Heart left ventricle (tissue), 16 donors: ENCODE measurements around the gene HLA-DQB2. TPM values are rescaled to one million over a fixed set of nuclear protein-coding genes. Genes with fewer than 3 reads are reported as not detected.

Source experiments
- ATAC-seq, 4 donors: fragments of 200-7000 bp; cut with Tn5 transposase; one replicate each; pipeline ENCODE4 v1.9.1; 2020 to 2022; ENCODE audit warnings: moderate library complexity in 4 of 4, mild to moderate bottlenecking in 3 of 4, moderate number of reproducible peaks in 1 of 4
- DNase-seq, 5 donors: peaks; one replicate each; pipeline ENCODE4 v3.0.0-alpha.2; 2020
- H3K27ac ChIP-seq, 12 donors: fragments of 200-600 bp; sonication (generic) in 4 of 12; one replicate each; pipeline versions ENCODE4 v1.5.0 to v1.8.0; 2016 to 2022; ENCODE audit warnings: mild to moderate bottlenecking in 2 of 12
- H3K27me3 ChIP-seq, 9 donors: fragments of 200-600 bp; sonication (generic) in 2 of 9; one replicate each; pipeline versions ENCODE4 v1.5.1 to v1.8.0; 2016 to 2022; ENCODE audit warnings: mild to moderate bottlenecking in 3 of 9
- H3K36me3 ChIP-seq, 9 donors: fragments of 200-600 bp; sonication (generic) in 2 of 9; one replicate each; pipeline versions ENCODE4 v1.5.0 to v1.8.0; 2018 to 2022; ENCODE audit warnings: mild to moderate bottlenecking in 2 of 9
- H3K4me1 ChIP-seq, 12 donors: fragments of 200-600 bp; sonication (generic) in 4 of 12; one replicate each; pipeline versions ENCODE4 v1.5.0 to v1.8.0; 2016 to 2022; ENCODE audit warnings: mild to moderate bottlenecking in 3 of 12
- H3K4me3 ChIP-seq, 12 donors: fragments of 200-600 bp; sonication (generic) in 4 of 12; one replicate each; pipeline versions ENCODE4 v1.5.0 to v1.8.0; 2017 to 2022; ENCODE audit warnings: mild to moderate bottlenecking in 9 of 12, moderate library complexity in 4 of 12
- H3K9me3 ChIP-seq, 12 donors: fragments of 200-600 bp; sonication (generic) in 4 of 12; one replicate each; pipeline versions ENCODE4 v1.5.0 to v1.8.0; 2016 to 2022; ENCODE audit warnings: mild to moderate bottlenecking in 1 of 12
- CTCF ChIP-seq, 12 donors: fragments of 200-600 bp; sonication (generic) in 4 of 12; IDR thresholded peaks; one replicate each; pipeline versions ENCODE4 v1.5.0 to v1.8.0; 2018 to 2022; ENCODE audit warnings: antibody characterized with exemption in 12 of 12, mild to moderate bottlenecking in 5 of 12
- POLR2A ChIP-seq, 2 donors: fragments of 450-650 bp; IDR thresholded peaks; one replicate each; pipeline ENCODE4 v1.6.1; 2017; ENCODE audit warnings: antibody characterized with exemption in 2 of 2, mild to moderate bottlenecking in 2 of 2, moderate library complexity in 2 of 2
- WGBS, 4 donors: extraction: QIAGEN DNeasy Blood & Tissue Kit in 2 of 4; methylation state at CpG; one replicate each; pipeline versions ENCODE4 v1.1.5 to v1.1.7; 2013 to 2018; 5-methylcytosine and 5-hydroxymethylcytosine counted together
- intact Hi-C, 10 donors: fragments of 100-400 bp; cut with DNase I; formaldehyde crosslinking; loops; one replicate each; pipeline versions ENCODE4 v1.11.1 to v1.14.2; 2022
- polyA plus RNA-seq, 2 donors: library from polyadenylated mRNA; stranded (reverse); fragments of 200-250 nt; gene quantifications; one replicate each; pipeline ENCODE4 v1.2.3, GENCODE V29; 2013
- total RNA-seq, 9 donors: library from RNA; depleted of rRNA in 2 of 9; stranded (reverse); fragments of >200 nt in 2 of 9; fragmentation: NEBNext Ultra II Directional in 3 of 9; extraction: Animal tissue kit (Norgen Biotek cat#: 25700) in 3 of 9; gene quantifications; one replicate each; pipeline versions ENCODE4 v1.1.0 to v1.2.4, GENCODE V29; 2016 to 2023
- donor health status: ischemic (EF 13 %, LVEDD 7.1; RV severe dilation, severe dysfunction).
- donor health status: healthy with polysubstance abuse.
- donor health status: DM: no; HTN: yes; CAD: no.
- donor health status: DM: no; HTN: no; CAD: no.
- donor health status: ischemic (EF 25% LVEDD 6.9; RV normal size, moderate dysfunction).
- donor health status: ischemic (EF 25% LVEDD 5.7; RV mildly dilated, moderate dysfunction).
- donor health status: healthy.
- donor health status: DM: yes; HTN: yes; CAD: no.
- donor health status: ischemic (EF 35%, LVEDD 5.7; RV mildly dilated, moderate dysfunction).
- donor health status: nonischemic (EF 11% LVEDD 7.7; RV severe dilation, severe dysfunction).
- donor health status: DM: yes; HTN: yes; CAD: no.
- donor health status: PGD.
- donor health status: ischemic (EF 29% LVEDD 5.4; RV normal size, mild dysfunction).
- donor health status: nonischemic (EF 23%, LVEDD 6.1; RV moderate dilation, normal function).

Gene HLA-DQB2
- total and polyA plus RNA-seq, 11 donors = 0.55 to 26.4 (median 1.5) TPM; not detected in 5

- H3K27ac ChIP-seq = no peak overlapping the region
- H3K4me3 ChIP-seq = no peak overlapping the region
- WGBS, 4 donors = 75 to 92% (median 79%) methylated on average over 3 of the region's 3 CpGs
- intact Hi-C loops = loop anchor here in 9 of 10 donors (5.0 to 10.0 kb wide), 8 partner anchors 95 to 557 kb away; no protein-coding TSS in a partner anchor
- TF ChIP-seq CTCF (IDR thresholded peaks at IDR 0.05) (no peak), POLR2A (IDR thresholded peaks at IDR 0.05) (no peak)
- ATAC-seq (no peak), DNase-seq (no peak)
- H3K27me3 ChIP-seq = peaks cover 0 to 66% (median 19%) of the 10 kb centered on the region in 9 donors
- peaks cover 0 to 11% (median 0%) of the 10 kb centered on the region in 12 donors for H3K9me3 ChIP-seq
- peaks cover 0 to 30% (median 2%) of the 10 kb centered on the region in 12 donors for H3K4me1 ChIP-seq
- no peaks in the 10 kb centered on the region for H3K36me3 ChIP-seq
Observed at GRCh38 chr6:32799740-32800139, 36.4 kb upstream of the HLA-DQB2 start.

- ATAC-seq = no peak
Observed at GRCh38 chr6:32799168-32799567, 35.8 kb upstream of the HLA-DQB2 start.

GRCh38 chr6:32796848-32797776 is 33.8 kb upstream of the HLA-DQB2 start:
- TF ChIP-seq POLR2A (IDR thresholded peaks at IDR 0.05) = no peak
- TF ChIP-seq CTCF (IDR thresholded peaks at IDR 0.05) = peak; percentile 86 to 92 (median 88)
- ATAC-seq = peak; percentile 67 to 80 (median 74)
- peak overlapping the region in 2 of 12 donors; percentile 6 to 59 for H3K27ac ChIP-seq

More at GRCh38 chr6:32799168-32799567, 35.8 kb upstream of the HLA-DQB2 start:
- intact Hi-C loops = loop anchor here in 9 of 10 donors (5.0 to 10.0 kb wide), 8 partner anchors 94 to 557 kb away; no protein-coding TSS in a partner anchor
- Histone ChIP-seq H3K27ac (no peak overlapping the region), H3K36me3 (no peaks in the 10 kb centered on the region), H3K9me3 (peaks cover 0 to 11% (median 0%) of the 10 kb centered on the region in 12 donors), H3K4me1 (peaks cover 0 to 33% (median 2%) of the 10 kb centered on the region in 12 donors), H3K27me3 (peaks cover 0 to 66% (median 19%) of the 10 kb centered on the region in 9 donors), H3K4me3 (no peak overlapping the region)
- 90 to 96% (median 93%) methylated on average over 3 of the region's 3 CpGs for WGBS, 4 donors
- no peak for DNase-seq
- no peak for TF ChIP-seq POLR2A (IDR thresholded peaks at IDR 0.05)
- no peak for TF ChIP-seq CTCF (IDR thresholded peaks at IDR 0.05)

GRCh38 chr6:32794510-32794909 is 31.2 kb upstream of the HLA-DQB2 start:
- DNase-seq = no peak
- intact Hi-C loops = loop anchor here in 7 of 10 donors (5.0 to 10.0 kb wide), 6 partner anchors 90 to 550 kb away; no protein-coding TSS in a partner anchor
- 68 to 76% (median 74%) methylated on average over 2 of the region's 2 CpGs for WGBS, 4 donors
- no peak for TF ChIP-seq POLR2A (IDR thresholded peaks at IDR 0.05)
- no peak for TF ChIP-seq CTCF (IDR thresholded peaks at IDR 0.05)
- peak in 3 of 4 donors; percentile 26 to 73 (median 69) for ATAC-seq
- Histone ChIP-seq H3K27ac (peak overlapping the region in 1 of 12 donors; percentile 84), H3K36me3 (no peaks in the 10 kb centered on the region), H3K27me3 (peaks cover 0 to 76% (median 20%) of the 10 kb centered on the region in 9 donors), H3K4me1 (peaks cover 0 to 48% (median 2%) of the 10 kb centered on the region in 12 donors), H3K4me3 (no peak overlapping the region), H3K9me3 (peaks cover 0 to 9% (median 0%) of the 10 kb centered on the region in 12 donors)

More at GRCh38 chr6:32796848-32797776, 33.8 kb upstream of the HLA-DQB2 start:
- H3K9me3 ChIP-seq = peaks cover 0 to 11% (median 0%) of the 10 kb centered on the region in 12 donors
- no peaks in the 10 kb centered on the region for H3K36me3 ChIP-seq
- H3K4me1 ChIP-seq = peaks cover 0 to 45% (median 2%) of the 10 kb centered on the region in 12 donors
- H3K27me3 ChIP-seq = peaks cover 0 to 80% (median 19%) of the 10 kb centered on the region in 9 donors
- intact Hi-C loops = loop anchor here (1.0 to 10.0 kb wide), 10 partner anchors 92 to 555 kb away; no protein-coding TSS in a partner anchor
- DNase-seq = peak; percentile 51 to 83 (median 65)
- H3K4me3 ChIP-seq = peak overlapping the region in 8 of 12 donors; percentile 6 to 43 (median 20)
- WGBS, 4 donors = 9 to 13% (median 11%) methylated on average over 30 of the region's 30 CpGs
